ENCODE data around the gene C1QTNF12. TPM values are rescaled to one million over a fixed set of nuclear protein-coding genes. Genes with fewer than 3 reads are reported as not detected.
A peak's percentile ranks its signal among the peaks of the same experiment; 100 is the strongest.

The C1QTNF12 gene
- polyA plus RNA-seq, 3 donors = 1.1 TPM; not detected in 2

DNA sequence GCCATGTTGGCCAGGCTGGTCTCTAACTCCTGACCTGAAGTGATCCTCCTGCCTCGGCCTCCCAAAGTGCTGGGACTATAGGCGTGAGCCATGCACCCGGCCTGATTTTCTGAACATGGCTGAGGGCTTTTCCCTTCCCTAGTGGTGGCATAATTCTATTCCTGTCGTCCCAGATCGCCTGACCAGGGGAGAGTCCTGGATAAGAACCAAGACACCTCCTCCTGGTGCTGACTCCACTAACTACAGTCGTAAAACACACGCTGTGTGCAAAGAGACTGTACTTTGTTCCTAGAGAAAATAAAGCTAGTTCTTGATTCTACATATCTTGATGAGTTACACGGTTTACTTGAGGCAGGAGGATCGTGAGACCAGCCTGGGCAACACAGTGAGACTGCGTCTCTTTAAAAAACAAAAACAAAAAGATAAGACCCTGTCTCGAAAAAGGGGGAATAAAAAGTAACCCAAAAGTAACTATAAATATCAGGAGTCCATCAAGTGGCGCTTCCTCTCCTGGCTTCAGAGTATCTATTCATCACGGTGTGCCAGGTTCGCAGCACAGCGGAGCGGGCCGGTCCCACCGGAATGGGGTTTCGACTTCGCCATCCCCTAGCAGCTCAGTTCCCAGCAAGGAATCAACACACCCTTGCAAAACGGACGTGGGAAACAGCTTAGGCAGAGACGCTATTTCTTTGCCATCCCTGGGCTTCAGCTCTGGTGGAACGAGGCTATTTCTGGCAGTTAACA lies 15.7 kb downstream of the C1QTNF12 start:
- intact Hi-C loops (cut with micrococcal nuclease) = loop anchor here (2.0 to 10.0 kb wide), 3 partner anchors 114 to 196 kb away; partner anchors contain the start of gene C1orf159 (in 2 of the 2)
- H3K79me2 ChIP-seq (ENCODE audit: insufficient read depth, low read length) = peaks cover 77% of the 10 kb centered on the region
- peaks cover 33% of the 10 kb centered on the region for H3K4me1 Mint-ChIP-seq

DNA sequence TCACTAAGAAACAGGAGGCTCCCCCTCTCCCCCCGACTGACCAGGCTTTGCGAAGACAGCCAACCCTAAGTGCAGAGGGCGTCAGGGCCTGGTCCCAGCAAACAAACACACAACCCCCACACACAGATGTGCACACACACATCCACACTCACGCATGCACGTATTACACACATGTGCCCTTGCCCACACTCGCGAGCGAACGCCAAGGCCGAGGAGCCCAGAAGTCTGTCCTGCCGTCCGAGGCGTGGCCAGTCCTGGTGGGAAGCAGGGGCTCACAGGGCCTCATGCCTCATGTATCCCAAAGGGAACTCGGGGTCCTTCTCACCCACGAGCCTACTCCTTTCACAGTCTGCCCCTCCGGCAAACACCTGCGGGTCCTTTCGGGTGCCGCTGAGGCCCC lies 16.8 kb downstream of the C1QTNF12 start:
- Histone ChIP-seq H3K4me3 (replicated peaks in 1 of 3; ENCODE audit: low read depth in 2 of 3, low read length in 3 of 3) (no peak overlapping the region), H3K27me3 (ENCODE audit: control insufficient read depth in 2 of 2, insufficient read depth in 2 of 2, low read length in 2 of 2) (no peaks in the 10 kb centered on the region), H3K79me2 (ENCODE audit: insufficient read depth, low read length) (peaks cover 87% of the 10 kb centered on the region), H3K27ac (ENCODE audit: low read depth in 1 of 2, low read length in 2 of 2) (no peak overlapping the region), H3K9ac (ENCODE audit: insufficient read depth, low read length, poor library complexity, severe bottlenecking) (no peak overlapping the region), H3K4me1 (ENCODE audit: control insufficient read depth in 1 of 2, insufficient read depth in 2 of 2, low read length in 2 of 2) (peaks cover 19 to 31% of the 10 kb centered on the region in 2 donors), H3K9me3 (replicated peaks in 1 of 2; ENCODE audit: control insufficient read depth in 1 of 2, insufficient read depth in 1 of 2, low read length in 2 of 2) (no peaks in the 10 kb centered on the region), H4K20me1 (ENCODE audit: insufficient read depth, low read length) (peaks cover 66% of the 10 kb centered on the region), H3K36me3 (replicated peaks in 1 of 2; ENCODE audit: control insufficient read depth in 1 of 2, insufficient read depth in 2 of 2, low read length in 2 of 2) (peaks cover 44 to 49% of the 10 kb centered on the region in 2 donors), H2AFZ (ENCODE audit: insufficient read depth, low read depth, low read length, poor library complexity, severe bottlenecking) (no peak overlapping the region), H3K4me2 (replicated peaks; ENCODE audit: extremely low read depth, low read length, poor library complexity, severe bottlenecking) (no peak overlapping the region)
- peaks cover 38 to 62% of the 10 kb centered on the region in 2 donors for H3K36me3 Mint-ChIP-seq
- DNase-seq = no peak
- 91% methylated on average over 19 of the region's 19 CpGs for WGBS (ENCODE audit: insufficient coverage)
- H3K4me1 Mint-ChIP-seq = peaks cover 33% of the 10 kb centered on the region
- intact Hi-C loops (cut with micrococcal nuclease) = loop anchor here (2.0 to 10.0 kb wide), 3 partner anchors 112 to 195 kb away; partner anchors contain the start of gene C1orf159 (in 2 of the 2)
- no peaks in the 10 kb centered on the region for H3K27me3 Mint-ChIP-seq (ENCODE audit: low read depth in 3 of 3)
- TF ChIP-seq, protein P1, sequence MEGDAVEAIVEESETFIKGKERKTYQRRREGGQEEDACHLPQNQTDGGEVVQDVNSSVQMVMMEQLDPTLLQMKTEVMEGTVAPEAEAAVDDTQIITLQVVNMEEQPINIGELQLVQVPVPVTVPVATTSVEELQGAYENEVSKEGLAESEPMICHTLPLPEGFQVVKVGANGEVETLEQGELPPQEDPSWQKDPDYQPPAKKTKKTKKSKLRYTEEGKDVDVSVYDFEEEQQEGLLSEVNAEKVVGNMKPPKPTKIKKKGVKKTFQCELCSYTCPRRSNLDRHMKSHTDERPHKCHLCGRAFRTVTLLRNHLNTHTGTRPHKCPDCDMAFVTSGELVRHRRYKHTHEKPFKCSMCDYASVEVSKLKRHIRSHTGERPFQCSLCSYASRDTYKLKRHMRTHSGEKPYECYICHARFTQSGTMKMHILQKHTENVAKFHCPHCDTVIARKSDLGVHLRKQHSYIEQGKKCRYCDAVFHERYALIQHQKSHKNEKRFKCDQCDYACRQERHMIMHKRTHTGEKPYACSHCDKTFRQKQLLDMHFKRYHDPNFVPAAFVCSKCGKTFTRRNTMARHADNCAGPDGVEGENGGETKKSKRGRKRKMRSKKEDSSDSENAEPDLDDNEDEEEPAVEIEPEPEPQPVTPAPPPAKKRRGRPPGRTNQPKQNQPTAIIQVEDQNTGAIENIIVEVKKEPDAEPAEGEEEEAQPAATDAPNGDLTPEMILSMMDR (IDR thresholded peaks at IDR 0.05) = no peak
- H3K4me3 Mint-ChIP-seq = no peak overlapping the region
- peak overlapping the region in 2 of 7 donors; percentile 4 to 33 for H3K27ac Mint-ChIP-seq
- peaks cover 0 to 3% (median 0%) of the 10 kb centered on the region in 7 donors for H3K9me3 Mint-ChIP-seq

More for the DNA sequence above, 15.7 kb downstream of the C1QTNF12 start:
- 15% methylated on average over 19 of the region's 24 CpGs for WGBS (ENCODE audit: insufficient coverage)
- peak overlapping the region; percentile 97 for H3K9ac ChIP-seq (ENCODE audit: insufficient read depth, low read length, poor library complexity, severe bottlenecking)
- peaks cover 55% of the 10 kb centered on the region for H4K20me1 ChIP-seq (ENCODE audit: insufficient read depth, low read length)
- TF ChIP-seq, protein P1 (IDR thresholded peaks at IDR 0.05) = no peak
- H3K4me1 ChIP-seq (ENCODE audit: control insufficient read depth in 1 of 2, insufficient read depth in 2 of 2, low read length in 2 of 2) = peaks cover 19 to 31% of the 10 kb centered on the region in 2 donors
- DNase-seq = no peak
- H3K27ac Mint-ChIP-seq = peak overlapping the region; percentile 72 to 96 (median 86)
- H3K4me3 ChIP-seq (replicated peaks in 1 of 3; ENCODE audit: low read depth in 2 of 3, low read length in 3 of 3) = peak overlapping the region; percentile 86 to 88 (median 87)
- no peaks in the 10 kb centered on the region for H3K27me3 ChIP-seq (ENCODE audit: control insufficient read depth in 2 of 2, insufficient read depth in 2 of 2, low read length in 2 of 2)
- H2AFZ ChIP-seq (ENCODE audit: insufficient read depth, low read depth, low read length, poor library complexity, severe bottlenecking) = peak overlapping the region; percentile 83
- peak overlapping the region; percentile 91 to 96 for H3K4me3 Mint-ChIP-seq
- peaks cover 34 to 38% of the 10 kb centered on the region in 2 donors for H3K36me3 ChIP-seq (replicated peaks in 1 of 2; ENCODE audit: control insufficient read depth in 1 of 2, insufficient read depth in 2 of 2, low read length in 2 of 2)
- peak overlapping the region; percentile 52 to 90 for H3K27ac ChIP-seq (ENCODE audit: low read depth in 1 of 2, low read length in 2 of 2)
- H3K9me3 ChIP-seq (replicated peaks in 1 of 2; ENCODE audit: control insufficient read depth in 1 of 2, insufficient read depth in 1 of 2, low read length in 2 of 2) = no peaks in the 10 kb centered on the region
- peaks cover 30 to 51% of the 10 kb centered on the region in 2 donors for H3K36me3 Mint-ChIP-seq
- H3K9me3 Mint-ChIP-seq = peaks cover 0 to 3% (median 0%) of the 10 kb centered on the region in 7 donors
- no peaks in the 10 kb centered on the region for H3K27me3 Mint-ChIP-seq (ENCODE audit: low read depth in 3 of 3)
- H3K4me2 ChIP-seq (replicated peaks; ENCODE audit: extremely low read depth, low read length, poor library complexity, severe bottlenecking) = peak overlapping the region; percentile 90
